ENCODE measurements around the gene BFAR.
"Not testable (repeated sequence)": the region's sequence is repeated elsewhere in the genome, so short reads cannot be mapped to it uniquely, and the experiment has no call there.

BFAR gene

DNA sequence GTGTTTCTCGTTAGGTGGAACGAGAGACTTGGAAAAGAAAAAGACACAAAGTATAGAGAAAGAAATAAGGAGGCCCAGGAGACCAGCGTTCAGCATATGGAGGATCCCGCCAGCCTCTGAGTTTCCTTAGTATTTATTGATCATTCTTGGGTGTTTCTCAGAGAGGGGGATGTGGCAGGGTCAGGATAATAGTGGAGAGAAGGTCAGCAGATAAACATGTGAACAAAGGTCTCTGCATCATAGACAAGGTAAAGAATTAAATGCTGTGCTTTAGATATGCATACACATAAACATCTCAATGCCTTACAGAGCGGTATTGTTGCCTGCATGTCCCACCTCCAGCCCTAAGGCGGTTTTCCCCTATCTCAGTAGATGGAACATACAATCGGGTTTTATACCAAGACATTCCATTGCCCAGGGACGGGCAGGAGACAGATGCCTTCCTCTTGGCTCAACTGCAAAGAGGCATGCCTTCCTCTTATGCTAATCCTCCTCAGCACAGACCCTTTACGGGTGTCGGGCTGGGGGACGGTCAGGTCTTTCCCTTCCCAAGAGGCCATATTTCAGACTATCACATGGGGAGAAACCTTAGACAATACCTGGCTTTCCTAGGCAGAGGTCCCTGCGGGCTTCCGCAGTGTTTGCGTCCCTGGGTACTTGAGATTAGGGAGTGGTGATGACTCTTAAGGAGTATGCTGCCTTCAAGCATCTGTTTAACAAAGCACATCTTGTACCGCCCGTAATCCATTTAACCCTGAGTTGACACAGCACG is 3.6 kb downstream of the BFAR start:
- DNase-seq, result not testable (repeated sequence)

DNA sequence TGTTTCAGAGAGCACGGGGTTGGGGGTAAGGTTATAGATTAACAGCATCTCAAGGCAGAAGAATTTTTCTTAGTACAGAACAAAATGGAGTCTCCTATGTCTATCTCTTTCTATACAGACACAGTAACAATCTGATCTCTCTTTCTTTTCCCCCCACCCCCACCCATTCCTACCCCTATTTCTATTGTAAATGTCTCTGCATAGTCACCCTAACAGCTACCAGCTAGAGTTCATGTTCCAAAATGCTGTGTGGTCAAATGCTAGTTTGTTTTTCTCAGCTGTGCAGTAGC is 4.1 kb downstream of the BFAR start:
- DNase-seq, result not testable (repeated sequence)

DNA sequence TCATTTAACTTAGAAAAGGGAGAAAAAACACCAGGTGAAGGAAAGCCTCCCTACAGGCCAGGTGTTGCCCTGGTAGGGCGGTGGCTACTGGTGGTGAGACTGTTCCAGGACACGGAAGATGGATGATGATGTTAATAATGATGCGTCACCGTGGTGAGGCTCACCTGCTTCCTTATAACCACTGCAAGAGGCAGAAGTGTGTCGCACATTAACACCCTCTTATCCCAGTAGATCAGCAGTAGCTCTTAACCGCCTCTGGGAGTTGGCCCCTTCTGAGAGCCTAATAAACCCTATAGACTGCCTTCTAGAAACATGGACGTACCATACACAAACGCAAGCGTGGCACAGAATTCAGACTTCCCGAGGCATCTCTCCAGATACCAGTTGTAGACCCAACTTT is 7.8 kb downstream of the BFAR start:
- no peak for DNase-seq

DNA sequence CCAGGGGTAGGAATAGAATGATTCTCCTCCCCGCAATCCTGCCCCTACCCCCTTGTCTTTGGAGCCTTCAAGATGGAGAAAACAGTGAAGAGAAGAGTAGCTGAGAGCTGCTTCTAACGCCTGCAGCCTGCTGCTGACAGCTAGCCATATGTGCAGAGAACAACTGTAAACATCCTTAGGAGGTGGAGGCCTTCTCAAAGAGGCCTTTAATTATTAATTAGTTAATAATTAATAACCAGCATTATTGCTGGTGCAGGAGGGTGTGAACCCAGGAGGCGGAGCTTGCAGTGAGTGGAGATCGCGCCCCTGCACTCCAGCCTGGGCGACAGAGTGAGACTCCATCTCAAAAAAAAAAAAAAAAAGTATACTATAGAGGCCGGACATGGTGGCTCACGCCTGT is 8.5 kb downstream of the BFAR start:
- DNase-seq, result no peak

GRCh38 chr16:14641926-14642325 is 9.2 kb downstream of the BFAR start:
- no peak for DNase-seq

DNA sequence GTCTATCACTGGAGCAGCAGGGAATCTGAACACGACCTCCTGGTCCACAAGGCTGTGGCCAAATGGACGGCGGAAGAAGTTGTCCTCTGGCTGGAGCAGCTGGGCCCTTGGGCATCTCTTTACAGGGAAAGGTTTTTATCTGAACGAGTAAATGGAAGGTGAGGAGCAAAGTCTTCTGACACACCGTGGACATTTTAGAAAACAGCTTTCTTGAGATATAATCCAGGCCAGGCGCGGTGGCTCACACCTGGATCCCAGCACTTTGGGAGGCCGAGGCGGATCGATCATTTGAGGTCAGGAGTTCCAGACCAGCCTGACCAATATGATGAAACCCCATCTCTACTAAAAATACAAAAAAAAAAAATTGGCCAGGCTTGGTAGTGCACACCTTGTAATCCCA is 17.1 kb downstream of the BFAR start:
- no peak for DNase-seq

GRCh38 chr16:14650629-14651028 is 17.9 kb downstream of the BFAR start:
- DNase-seq, result no peak

GRCh38 chr16:14652726-14653125 is 20.0 kb downstream of the BFAR start:
- DNase-seq, result no peak

GRCh38 chr16:14658063-14658462 is 25.3 kb downstream of the BFAR start:
- DNase-seq, result no peak

DNA sequence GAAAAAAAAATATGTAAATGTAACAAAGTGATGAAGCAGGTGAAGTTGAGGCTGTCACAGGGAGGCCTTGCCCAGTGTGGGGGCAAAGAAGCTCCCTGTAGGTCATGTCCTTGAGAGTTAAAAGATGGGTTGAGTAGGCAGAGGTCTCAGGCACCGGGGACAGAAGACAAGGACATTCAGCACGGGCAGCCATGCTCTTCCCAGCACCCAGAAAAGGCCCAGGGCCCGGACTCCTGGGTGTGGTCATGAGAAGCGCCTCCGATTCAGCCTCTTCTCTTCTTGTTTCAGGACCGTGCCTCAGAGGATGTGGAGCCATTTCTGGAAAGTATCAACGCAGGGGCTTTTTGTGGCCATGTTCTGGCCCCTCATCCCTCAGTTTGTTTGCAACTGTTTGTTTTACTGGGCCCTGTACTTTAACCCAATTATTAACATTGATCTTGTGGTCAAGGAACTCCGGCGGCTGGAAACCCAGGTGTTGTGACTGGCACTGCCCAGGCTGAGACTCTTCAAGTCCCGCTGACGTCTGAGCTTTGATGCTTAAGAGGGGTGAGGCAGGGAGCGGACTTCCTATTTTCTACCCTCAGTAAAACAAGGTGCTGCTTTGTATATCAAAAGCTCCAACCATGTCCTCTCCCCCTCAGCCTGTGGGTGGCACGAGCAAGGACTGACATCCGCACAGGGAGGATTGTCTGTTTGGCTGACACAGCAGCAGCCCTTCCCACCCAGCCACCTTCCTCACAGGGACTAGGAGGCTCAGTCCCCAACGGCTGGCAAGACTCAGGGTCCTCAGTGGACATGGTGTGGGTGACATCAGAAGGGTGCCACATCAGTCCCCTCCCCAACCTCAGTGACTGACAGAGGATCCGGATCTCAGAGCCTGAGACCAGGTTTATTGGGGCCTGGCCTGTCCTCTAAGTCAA is 34.9 kb downstream of the BFAR start:
- no peak for DNase-seq

DNA sequence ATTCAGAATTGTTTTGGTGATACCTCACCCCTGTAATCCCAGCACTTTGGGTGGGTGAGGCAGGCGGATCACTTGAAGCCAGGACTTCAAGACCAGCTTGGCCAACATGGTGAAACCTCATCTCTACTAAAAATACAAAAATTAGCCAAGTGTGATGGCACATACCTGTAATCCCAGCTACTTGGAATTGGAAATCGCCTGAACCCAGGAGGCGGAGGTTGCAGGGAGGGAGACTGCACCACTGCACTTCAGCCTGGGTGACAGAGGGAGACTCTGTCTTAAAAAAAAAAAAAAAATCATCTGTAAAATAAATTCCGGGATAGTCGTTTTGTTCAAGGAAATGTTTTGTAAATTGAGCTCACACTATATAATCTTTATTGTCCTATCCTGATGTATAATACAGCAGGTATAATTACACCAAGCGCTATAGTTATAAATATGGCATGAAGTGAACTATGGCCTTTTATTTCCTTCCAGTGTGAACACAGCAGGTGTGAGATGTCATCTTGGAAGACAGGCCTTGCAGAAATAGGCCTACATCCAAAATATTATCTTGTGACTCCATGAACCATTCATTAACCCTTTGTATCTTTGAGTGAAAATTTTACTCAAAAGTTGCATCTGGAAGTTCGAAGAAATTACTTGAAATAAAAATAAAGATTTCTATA is 35.9 kb downstream of the BFAR start:
- DNase-seq, result no peak

- no peak for DNase-seq
These were observed 37.0 kb downstream of the BFAR start for GRCh38 chr16:14669776-14670175.

DNA sequence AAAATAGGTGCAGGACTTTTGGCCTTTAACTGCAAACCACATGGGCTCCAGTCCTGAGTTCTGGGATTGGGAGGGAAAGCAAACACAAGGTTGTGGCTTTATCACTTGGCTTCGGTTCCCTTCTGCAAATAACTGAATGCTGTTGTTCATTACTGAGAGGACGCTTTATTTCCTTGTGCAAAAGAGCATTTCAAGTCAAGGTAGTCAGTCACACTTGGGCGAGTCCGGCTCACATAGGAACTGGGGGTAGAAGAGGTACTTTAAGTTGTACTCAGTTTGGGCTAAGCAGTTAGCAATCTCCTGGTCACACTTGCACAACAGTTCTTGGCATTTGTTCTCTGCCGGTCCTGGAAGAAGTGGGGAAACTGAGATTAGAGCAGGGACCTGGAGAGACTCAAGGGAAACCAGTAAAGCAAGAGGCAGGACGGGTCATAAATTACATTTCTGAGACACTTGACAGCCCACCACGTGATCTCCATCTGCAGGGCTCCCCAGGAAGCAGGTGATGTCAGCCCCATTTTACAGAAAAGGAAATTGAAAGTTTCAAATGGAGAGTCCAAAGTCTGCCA is 39.7 kb downstream of the BFAR start:
- DNase-seq, result no peak

DNA sequence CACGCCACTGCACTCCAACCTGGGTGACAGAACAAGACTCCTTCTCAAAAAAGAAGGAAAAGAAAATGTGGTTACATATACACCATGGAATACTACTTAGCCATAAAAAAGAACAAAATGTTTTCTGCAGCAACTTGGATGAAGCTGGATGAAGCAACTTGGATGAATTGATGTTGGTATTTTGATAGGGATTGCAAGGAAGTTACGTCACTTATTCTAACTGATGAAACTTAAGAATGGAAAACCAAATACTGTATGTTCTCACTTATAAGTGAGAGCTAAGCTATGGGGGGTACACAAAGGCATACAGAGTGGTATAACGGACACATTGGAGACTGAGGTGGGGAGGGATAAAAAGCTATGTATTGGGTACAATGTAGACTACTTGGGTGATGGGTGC is 43.9 kb downstream of the BFAR start:
- DNase-seq, result no peak

DNA sequence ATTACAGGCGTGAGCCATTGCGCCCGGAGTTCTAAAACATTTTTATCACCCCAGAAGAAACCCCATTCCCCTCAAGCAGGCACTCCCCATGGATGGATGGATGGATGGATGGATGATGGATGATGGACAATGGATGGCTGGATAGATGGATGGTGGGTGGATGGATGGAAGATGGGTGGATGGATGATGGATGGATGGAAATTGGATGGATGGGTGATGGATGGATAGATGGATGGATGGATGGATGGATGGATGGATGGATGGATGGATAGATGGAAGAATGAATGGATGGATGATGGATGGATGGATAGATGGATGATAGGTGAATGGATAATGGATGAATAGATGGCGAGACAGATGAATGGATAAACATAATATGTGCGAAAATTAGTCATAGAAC is 44.9 kb downstream of the BFAR start:
- DNase-seq, result no peak

GRCh38 chr16:14678748-14679497 is 46.2 kb downstream of the BFAR start:
- DNase-seq, result no peak

- not testable (repeated sequence) for DNase-seq
These were observed 47.6 kb downstream of the BFAR start for GRCh38 chr16:14680396-14680795.

DNA sequence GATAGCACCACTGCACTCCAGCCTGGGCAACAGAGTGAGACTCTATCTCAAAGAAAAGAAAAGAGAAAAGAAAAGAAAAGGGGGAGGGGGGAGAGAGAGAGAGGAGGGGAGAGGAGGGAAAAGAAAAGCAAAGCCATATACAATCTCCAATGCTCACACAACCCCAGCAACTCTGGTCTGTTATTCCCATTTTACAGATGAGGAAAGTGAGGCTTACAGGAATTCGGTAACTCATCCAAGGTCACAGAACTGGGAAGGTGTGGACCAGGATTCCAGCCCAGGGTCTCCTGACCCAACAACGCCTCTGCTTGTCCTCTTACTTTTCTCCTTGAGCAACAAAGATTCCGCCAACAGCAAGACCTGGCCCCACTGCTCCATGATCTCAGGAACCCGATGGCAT is 48.4 kb downstream of the BFAR start:
- no peak for DNase-seq

DNA sequence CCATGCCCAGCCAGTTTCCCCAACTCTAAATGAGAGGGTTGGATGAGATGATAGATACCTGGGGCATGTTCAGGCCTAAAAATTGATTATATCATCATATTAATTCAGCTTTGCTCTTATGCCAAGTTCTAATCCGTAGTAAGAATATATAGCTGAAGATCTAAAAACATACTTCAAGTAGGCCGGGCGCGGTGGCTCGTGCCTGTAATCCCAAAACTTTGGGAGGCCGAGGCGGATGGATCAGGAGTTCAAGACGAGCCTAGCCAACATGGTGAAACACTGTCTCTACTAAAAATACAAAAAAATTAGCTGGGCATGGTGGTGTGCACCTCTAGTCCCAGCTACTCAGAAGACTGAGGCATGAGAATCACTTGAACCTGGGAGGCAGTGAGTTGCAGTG is 49.4 kb downstream of the BFAR start:
- no peak for DNase-seq

- DNase-seq, result not testable (repeated sequence)
These were observed 53.4 kb downstream of the BFAR start for GRCh38 chr16:14685870-14686793.

- not testable (repeated sequence) for DNase-seq
These were observed 61.4 kb downstream of the BFAR start, which contains the start of gene PLA2G10 for GRCh38 chr16:14694129-14694528. PLA2G10 (minus strand) TSS chr16:14694308; CDS start chr16:14694229, 79 bp downstream.
